NCI-H524 (cell line): ENCODE results near the gene IRF9.

ENCODE experiments used
- DNase-seq, 2 experiments: peaks; one replicate each; lab custom pipeline; 2025; lab: John Stamatoyannopoulos, UW

Gene IRF9

GRCh38 chr14:24160850-24161804 is at the start of gene IRF9:
TSS of gene IRF9 (plus strand) at chr14:24161265. CDS start at chr14:24162145, 880 bp downstream.
- peak; percentile 96 to 99 for DNase-seq

GRCh38 chr14:24113379-24113800 is 47.7 kb upstream of the IRF9 start:
- no peak for DNase-seq

- DNase-seq, result peak; percentile 97
Observed at GRCh38 chr14:24113801-24114531, 47.1 kb upstream of the IRF9 start.

- peak; percentile 100 for DNase-seq
Observed at GRCh38 chr14:24114532-24115421, 46.3 kb upstream of the IRF9 start, which contains the start of the genes DCAF11 and NRL. TSS of gene DCAF11 (plus strand) at chr14:24114777. CDS start at chr14:24115595, 818 bp downstream. TSS of gene NRL (minus strand) at chr14:24114949. CDS start at chr14:24082848, 32,101 bp downstream.

GRCh38 chr14:24115422-24116127 is 45.5 kb upstream of the IRF9 start:
- no peak for DNase-seq

- DNase-seq, result no peak
Observed at GRCh38 chr14:24116128-24116814, 44.8 kb upstream of the IRF9 start.

- DNase-seq, result no peak
Observed at GRCh38 chr14:24117179-24117578, 43.9 kb upstream of the IRF9 start.

- DNase-seq, result no peak
Observed at GRCh38 chr14:24119691-24120090, 41.4 kb upstream of the IRF9 start.

GRCh38 chr14:24121210-24121609 is 39.9 kb upstream of the IRF9 start:
- DNase-seq, result no peak

GRCh38 chr14:24122416-24122815 is 38.6 kb upstream of the IRF9 start:
- DNase-seq, result no peak

- no peak for DNase-seq
Observed at GRCh38 chr14:24122898-24123297, 38.2 kb upstream of the IRF9 start.

GRCh38 chr14:24123424-24124417 is 37.3 kb upstream of the IRF9 start:
- DNase-seq, result no peak

- DNase-seq, result no peak
Observed at GRCh38 chr14:24126939-24127338, 34.1 kb upstream of the IRF9 start.

- no peak for DNase-seq
Observed at GRCh38 chr14:24127673-24128072, 33.4 kb upstream of the IRF9 start.

GRCh38 chr14:24129410-24129998 is 31.6 kb upstream of the IRF9 start:
- no peak for DNase-seq

- DNase-seq, result no peak
Observed at GRCh38 chr14:24130380-24130716, 30.7 kb upstream of the IRF9 start, which contains the start of gene FITM1. TSS of gene FITM1 (plus strand) at chr14:24130659. CDS start at chr14:24131564, 905 bp downstream.

GRCh38 chr14:24130717-24131548 is 30.1 kb upstream of the IRF9 start:
- peak in 1 of 2 experiments; percentile 74 for DNase-seq

GRCh38 chr14:24131549-24131966 is 29.5 kb upstream of the IRF9 start:
- no peak for DNase-seq
